Measurements from ENCODE around the gene BMPR1A. TPM values are rescaled to one million over a fixed set of nuclear protein-coding genes. Genes with fewer than 3 reads are reported as not detected.
"Not testable (repeated sequence)": the region's sequence is repeated elsewhere in the genome, so short reads cannot be mapped to it uniquely, and the experiment has no call there.

The BMPR1A gene
- total and polyA plus RNA-seq, 4 donors = 38.1 to 84.0 (median 63.4) TPM

DNA sequence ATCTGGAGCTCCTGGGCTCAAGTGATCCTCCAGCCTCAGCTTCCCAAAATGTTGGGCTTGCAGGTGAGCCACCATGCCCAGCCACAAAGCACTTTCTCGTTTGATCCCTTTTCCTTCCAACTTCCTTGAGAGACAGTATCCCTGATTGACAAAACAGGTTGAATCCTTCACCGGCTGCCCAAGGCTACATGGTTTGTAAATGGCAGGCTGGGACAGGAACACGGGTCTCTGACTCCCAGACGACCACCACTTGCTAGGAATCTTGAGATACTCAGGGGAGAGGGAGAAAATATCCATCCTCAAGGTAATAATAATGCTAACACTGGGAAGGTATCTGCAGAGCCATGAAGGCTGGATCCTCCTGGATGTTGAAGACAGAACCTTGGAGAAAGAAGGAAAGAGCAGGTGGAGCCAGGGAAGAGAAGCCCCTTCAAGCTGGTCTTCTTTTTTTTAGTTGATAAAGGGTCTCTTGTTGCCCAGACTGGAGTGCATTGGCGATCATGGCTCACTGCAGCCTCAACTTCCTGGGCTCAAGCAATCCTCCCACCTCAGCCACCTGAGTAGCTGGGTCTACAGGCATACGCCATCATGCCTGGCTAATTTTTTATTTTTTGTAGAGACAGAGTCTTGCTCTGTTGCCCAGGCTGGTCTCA is 181.2 kb downstream of the BMPR1A start:
- Histone ChIP-seq H3K9me3 (ENCODE audit: control insufficient read depth, insufficient read depth, low read length) (no peaks in the 10 kb centered on the region), H3K27ac (ENCODE audit: low read depth, low read length) (no peak overlapping the region), H3K4me1 (ENCODE audit: control insufficient read depth, insufficient read depth, low read length) (peaks cover 16% of the 10 kb centered on the region), H3K27me3 (ENCODE audit: control insufficient read depth, insufficient read depth, low read length) (no peaks in the 10 kb centered on the region), H3K4me3 (ENCODE audit: low read depth, low read length) (no peak overlapping the region), H3K36me3 (ENCODE audit: control insufficient read depth, insufficient read depth, low read length) (peaks cover 17% of the 10 kb centered on the region)
- 83% methylated on average over 1 of the region's 6 CpGs for WGBS (ENCODE audit: insufficient coverage)
- no peak for DNase-seq (ENCODE audit: low read depth in 4 of 6, low spot score in 6 of 6)

- no peak overlapping the region for H3K4me3 ChIP-seq (ENCODE audit: low read depth, low read length)
- no peak overlapping the region for H3K27ac ChIP-seq (ENCODE audit: low read depth, low read length)
- 86% methylated on average over 2 of the region's 2 CpGs for WGBS (ENCODE audit: insufficient coverage)
- H3K27me3 ChIP-seq (ENCODE audit: control insufficient read depth, insufficient read depth, low read length) = no peaks in the 10 kb centered on the region
- peaks cover 16% of the 10 kb centered on the region for H3K4me1 ChIP-seq (ENCODE audit: control insufficient read depth, insufficient read depth, low read length)
- H3K9me3 ChIP-seq (ENCODE audit: control insufficient read depth, insufficient read depth, low read length) = no peaks in the 10 kb centered on the region
- DNase-seq (ENCODE audit: low read depth in 4 of 6, low spot score in 6 of 6) = no peak
- H3K36me3 ChIP-seq (ENCODE audit: control insufficient read depth, insufficient read depth, low read length) = peaks cover 20% of the 10 kb centered on the region
Measured at GRCh38 chr10:86938260-86938659, 181.8 kb downstream of the BMPR1A start.

DNA sequence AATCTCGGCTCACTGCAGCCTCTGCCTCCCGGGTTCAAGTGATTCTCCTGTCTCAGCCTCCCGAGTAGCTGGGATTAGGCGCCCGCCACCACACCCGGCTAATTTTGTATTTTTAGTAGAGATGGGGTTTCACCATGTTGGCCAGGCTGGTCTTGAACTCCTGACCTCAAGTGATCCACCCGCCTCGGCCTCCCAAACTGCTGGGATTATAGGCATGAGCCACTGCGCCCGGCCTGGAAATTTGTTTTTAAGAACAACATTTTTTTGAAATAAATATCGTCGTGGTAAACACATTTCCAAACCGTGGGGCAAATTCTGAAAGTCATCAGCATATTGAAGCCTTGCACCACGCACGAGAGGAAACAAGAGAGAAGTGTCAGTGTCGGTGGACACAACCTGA is 183.7 kb downstream of the BMPR1A start:
- 92% methylated on average over 10 of the region's 16 CpGs for WGBS (ENCODE audit: insufficient coverage)

GRCh38 chr10:86940677-86941076 is 184.3 kb downstream of the BMPR1A start:
- DNase-seq (ENCODE audit: low read depth in 4 of 6, low spot score in 6 of 6) = no peak
- Histone ChIP-seq H3K27me3 (ENCODE audit: control insufficient read depth, insufficient read depth, low read length) (no peaks in the 10 kb centered on the region), H3K27ac (ENCODE audit: low read depth, low read length) (no peak overlapping the region), H3K4me3 (ENCODE audit: low read depth, low read length) (no peak overlapping the region), H3K36me3 (ENCODE audit: control insufficient read depth, insufficient read depth, low read length) (peaks cover 26% of the 10 kb centered on the region), H3K9me3 (ENCODE audit: control insufficient read depth, insufficient read depth, low read length) (no peaks in the 10 kb centered on the region), H3K4me1 (ENCODE audit: control insufficient read depth, insufficient read depth, low read length) (peaks cover 33% of the 10 kb centered on the region)
- WGBS (ENCODE audit: insufficient coverage) = 91% methylated on average over 6 of the region's 6 CpGs

More for the DNA sequence above, 183.7 kb downstream of the BMPR1A start:
- H3K4me3 ChIP-seq (ENCODE audit: low read depth, low read length); DNase-seq (ENCODE audit: low read depth in 4 of 6, low spot score in 6 of 6); H3K27ac ChIP-seq (ENCODE audit: low read depth, low read length); H3K27me3 ChIP-seq (ENCODE audit: control insufficient read depth, insufficient read depth, low read length); H3K9me3 ChIP-seq (ENCODE audit: control insufficient read depth, insufficient read depth, low read length): not testable (repeated sequence)
- Histone ChIP-seq H3K4me1 (ENCODE audit: control insufficient read depth, insufficient read depth, low read length) (peaks cover 27% of the 10 kb centered on the region), H3K36me3 (ENCODE audit: control insufficient read depth, insufficient read depth, low read length) (peaks cover 26% of the 10 kb centered on the region)

DNA sequence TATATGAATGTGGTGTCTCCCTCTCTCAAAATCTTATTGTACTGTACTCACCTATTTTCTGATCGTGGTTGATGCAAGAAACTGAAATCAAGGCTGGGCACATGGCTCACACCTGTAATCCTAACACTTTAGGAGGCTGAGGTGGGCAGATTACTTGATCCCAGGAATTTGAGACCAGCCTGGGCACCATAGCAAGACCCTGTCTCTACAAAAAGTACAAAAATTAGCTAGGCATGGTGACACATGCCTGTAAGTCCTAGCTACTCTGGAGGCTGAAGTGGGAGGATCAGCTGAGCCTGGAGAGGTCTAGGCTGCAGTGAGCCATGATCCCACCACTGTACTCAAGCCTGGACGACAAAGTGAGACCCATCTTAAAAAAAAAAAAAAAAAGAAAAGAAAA is 185.0 kb downstream of the BMPR1A start:
- Histone ChIP-seq H3K4me1 (ENCODE audit: control insufficient read depth, insufficient read depth, low read length) (peaks cover 41% of the 10 kb centered on the region), H3K4me3 (ENCODE audit: low read depth, low read length) (no peak overlapping the region), H3K9me3 (ENCODE audit: control insufficient read depth, insufficient read depth, low read length) (no peaks in the 10 kb centered on the region), H3K36me3 (ENCODE audit: control insufficient read depth, insufficient read depth, low read length) (peaks cover 24% of the 10 kb centered on the region), H3K27ac (ENCODE audit: low read depth, low read length) (no peak overlapping the region), H3K27me3 (ENCODE audit: control insufficient read depth, insufficient read depth, low read length) (no peaks in the 10 kb centered on the region)
- DNase-seq (ENCODE audit: low read depth in 4 of 6, low spot score in 6 of 6) = no peak
- WGBS (ENCODE audit: insufficient coverage) = no CpG with 5 or more reads among the region's 2 CpGs

DNA sequence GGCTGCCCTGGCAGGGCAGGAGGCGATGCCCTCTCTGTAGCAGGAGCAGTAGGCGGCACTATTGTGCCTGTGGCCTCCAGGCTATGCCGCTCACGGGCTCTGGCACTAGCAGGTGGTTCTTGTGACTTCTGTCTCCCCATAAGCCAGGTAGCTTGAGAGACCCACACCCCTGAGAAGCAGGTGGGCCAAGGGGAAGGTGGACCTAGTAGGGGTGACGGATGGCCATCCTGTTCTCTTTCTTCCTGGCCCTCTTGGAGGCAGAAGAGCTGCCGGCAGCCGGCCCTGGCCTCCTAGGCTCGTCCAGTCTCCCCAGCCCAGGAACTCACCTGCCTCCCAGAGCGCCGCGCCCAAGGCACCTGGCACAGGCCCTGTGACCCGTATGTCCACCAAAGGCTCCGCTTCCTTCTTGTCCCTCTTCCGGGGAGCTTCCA is 185.6 kb downstream of the BMPR1A start:
- WGBS (ENCODE audit: insufficient coverage) = 98% methylated on average over 14 of the region's 14 CpGs
- no peak for DNase-seq (ENCODE audit: low read depth in 4 of 6, low spot score in 6 of 6)
- no peak overlapping the region for H3K4me3 ChIP-seq (ENCODE audit: low read depth, low read length)
- no peaks in the 10 kb centered on the region for H3K27me3 ChIP-seq (ENCODE audit: control insufficient read depth, insufficient read depth, low read length)
- H3K36me3 ChIP-seq (ENCODE audit: control insufficient read depth, insufficient read depth, low read length) = peaks cover 20% of the 10 kb centered on the region
- no peak overlapping the region for H3K27ac ChIP-seq (ENCODE audit: low read depth, low read length)
- H3K9me3 ChIP-seq (ENCODE audit: control insufficient read depth, insufficient read depth, low read length) = no peaks in the 10 kb centered on the region
- peaks cover 47% of the 10 kb centered on the region for H3K4me1 ChIP-seq (ENCODE audit: control insufficient read depth, insufficient read depth, low read length)

DNA sequence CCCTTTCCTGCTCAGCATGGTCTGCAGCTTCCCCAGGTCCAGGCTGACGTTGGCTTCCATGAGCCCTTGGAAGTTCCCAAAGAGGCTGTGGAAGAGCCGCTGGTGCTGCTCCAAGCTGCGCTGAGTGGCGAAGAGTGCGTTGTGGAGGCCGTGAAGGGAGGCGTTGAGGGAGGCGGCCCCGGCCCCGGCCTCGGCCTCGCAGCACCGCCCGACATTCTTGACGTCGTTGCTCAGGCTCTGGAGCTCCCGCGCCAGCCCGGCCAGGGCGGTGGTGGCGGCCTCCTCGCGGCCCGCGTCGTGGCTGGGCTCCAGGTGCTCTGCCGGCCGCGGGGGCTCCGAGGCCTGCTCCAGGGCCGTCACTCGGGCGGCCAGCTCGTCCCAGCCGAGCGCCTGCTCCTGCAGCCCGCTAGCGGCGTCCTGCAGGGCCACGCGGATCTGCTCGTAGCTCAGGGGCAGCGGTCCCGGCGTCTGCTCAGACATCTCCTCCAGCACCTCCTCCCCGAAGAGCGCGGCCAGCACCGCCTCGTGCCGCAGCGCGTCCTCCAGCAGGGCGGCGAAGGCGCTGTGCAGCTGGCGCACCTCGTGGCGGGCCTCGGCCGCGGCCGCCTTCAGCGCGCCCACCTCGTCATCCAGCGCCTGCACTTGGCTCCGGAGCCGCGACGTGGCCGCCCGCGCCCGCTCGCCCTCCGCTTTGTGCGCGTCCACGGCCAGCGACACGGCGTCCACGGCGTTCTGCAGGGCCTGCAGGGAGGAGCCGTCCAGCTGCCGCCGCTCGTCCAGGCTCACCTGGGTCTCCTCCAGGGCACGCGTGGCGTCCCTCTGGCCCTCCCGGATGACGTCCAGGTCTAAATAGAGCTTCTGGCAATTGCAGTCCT is 186.3 kb downstream of the BMPR1A start:
- Histone ChIP-seq H3K27ac (ENCODE audit: low read depth, low read length) (no peak overlapping the region), H3K27me3 (ENCODE audit: control insufficient read depth, insufficient read depth, low read length) (no peaks in the 10 kb centered on the region), H3K4me1 (ENCODE audit: control insufficient read depth, insufficient read depth, low read length) (peaks cover 53% of the 10 kb centered on the region), H3K4me3 (ENCODE audit: low read depth, low read length) (no peak overlapping the region), H3K36me3 (ENCODE audit: control insufficient read depth, insufficient read depth, low read length) (peaks cover 20% of the 10 kb centered on the region), H3K9me3 (ENCODE audit: control insufficient read depth, insufficient read depth, low read length) (no peaks in the 10 kb centered on the region)
- 62% methylated on average over 94 of the region's 94 CpGs for WGBS (ENCODE audit: insufficient coverage)
- DNase-seq (ENCODE audit: low read depth in 4 of 6, low spot score in 6 of 6) = no peak

- H3K27ac ChIP-seq (ENCODE audit: low read depth, low read length) = no peak overlapping the region
- no peaks in the 10 kb centered on the region for H3K27me3 ChIP-seq (ENCODE audit: control insufficient read depth, insufficient read depth, low read length)
- no peaks in the 10 kb centered on the region for H3K9me3 ChIP-seq (ENCODE audit: control insufficient read depth, insufficient read depth, low read length)
- peaks cover 20% of the 10 kb centered on the region for H3K36me3 ChIP-seq (ENCODE audit: control insufficient read depth, insufficient read depth, low read length)
- peaks cover 53% of the 10 kb centered on the region for H3K4me1 ChIP-seq (ENCODE audit: control insufficient read depth, insufficient read depth, low read length)
- no peak for DNase-seq (ENCODE audit: low read depth in 4 of 6, low spot score in 6 of 6)
- WGBS (ENCODE audit: insufficient coverage) = 96% methylated on average over 30 of the region's 30 CpGs
- no peak overlapping the region for H3K4me3 ChIP-seq (ENCODE audit: low read depth, low read length)
Measured at GRCh38 chr10:86943316-86944030, 187.1 kb downstream of the BMPR1A start.

GRCh38 chr10:86944031-86944419 is 187.6 kb downstream of the BMPR1A start:
- Histone ChIP-seq H3K36me3 (ENCODE audit: control insufficient read depth, insufficient read depth, low read length) (peaks cover 20% of the 10 kb centered on the region), H3K4me3 (ENCODE audit: low read depth, low read length) (no peak overlapping the region), H3K4me1 (ENCODE audit: control insufficient read depth, insufficient read depth, low read length) (peaks cover 52% of the 10 kb centered on the region), H3K9me3 (ENCODE audit: control insufficient read depth, insufficient read depth, low read length) (no peaks in the 10 kb centered on the region), H3K27ac (ENCODE audit: low read depth, low read length) (no peak overlapping the region), H3K27me3 (ENCODE audit: control insufficient read depth, insufficient read depth, low read length) (no peaks in the 10 kb centered on the region)
- no peak for DNase-seq (ENCODE audit: low read depth in 4 of 6, low spot score in 6 of 6)
- 83% methylated on average over 4 of the region's 4 CpGs for WGBS (ENCODE audit: insufficient coverage)

Data from spinal cord (tissue), 10 donors.